G401 (cell line): Measurements from ENCODE around the gene FBXO31. TPM values are rescaled to one million over a fixed set of nuclear protein-coding genes. Genes with fewer than 3 reads are reported as not detected.

Source experiments
- DNase-seq: peaks from one replicate; pipeline ENCODE4 v3.0.0-alpha.2; 2015; ENCODE audit warnings: low spot score
- in situ Hi-C: cut with HindIII; loops from 2 replicates; pipeline ENCODE4 v1.10.0; 2016; ENCODE audit warnings: low sequenced_read_pairs, mixed read lengths
- total RNA-seq: library from RNA; depleted of rRNA; stranded (reverse); fragments of >200 nt; shearing (Covaris generic); gene quantifications from 2 replicates; pipeline ENCODE4 v1.2.3, GENCODE V29; 2014

The FBXO31 gene
- total RNA-seq, 1 experiment from 2014 or later = 11.9 TPM

DNA sequence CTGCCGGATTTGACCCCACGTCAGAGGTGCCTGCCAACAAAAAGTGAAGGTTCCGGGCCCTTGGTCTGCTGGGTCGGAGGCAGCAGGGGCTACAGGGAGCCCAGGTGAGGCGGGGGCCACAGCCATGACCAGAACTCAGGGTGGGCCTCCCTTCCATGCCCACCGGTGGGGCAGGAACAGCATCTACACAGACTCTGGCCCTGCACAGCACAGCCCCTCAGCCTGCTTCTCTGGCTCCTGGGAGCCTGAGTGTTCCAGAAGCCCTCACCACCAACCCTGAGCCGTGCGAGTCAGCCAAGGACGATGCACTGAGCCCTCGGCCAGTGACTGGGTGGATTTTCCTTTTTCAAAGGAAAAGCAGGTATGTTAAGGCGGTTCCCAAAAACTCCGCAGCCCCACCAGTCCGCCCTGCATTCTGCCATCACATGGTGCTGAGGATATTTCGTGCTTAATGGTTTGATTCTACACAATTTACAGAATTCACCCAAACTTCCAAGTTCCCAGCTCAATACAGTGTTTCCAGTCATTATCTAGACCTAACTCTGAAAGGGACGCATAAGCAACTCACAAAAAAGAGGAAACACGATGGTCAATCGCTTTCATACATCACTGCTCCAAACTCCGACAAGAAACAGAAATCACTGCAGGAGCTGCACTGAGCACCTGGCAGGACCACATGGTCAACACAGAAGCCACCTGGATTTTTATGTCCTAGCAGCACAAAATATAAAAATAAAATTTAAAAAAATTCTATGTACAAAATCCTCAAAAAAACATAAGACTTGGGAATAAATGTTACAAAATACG is 46.9 kb downstream of the FBXO31 start:
- in situ Hi-C loops = no loop called here
- DNase-seq = peak; percentile 89

GRCh38 chr16:87335625-87336433 is 47.7 kb downstream of the FBXO31 start:
- in situ Hi-C loops = no loop called here
- peak; percentile 85 for DNase-seq

- DNase-seq = peak; percentile 6
- in situ Hi-C loops = no loop called here
Measured at GRCh38 chr16:87334651-87335624, 48.6 kb downstream of the FBXO31 start.

DNA sequence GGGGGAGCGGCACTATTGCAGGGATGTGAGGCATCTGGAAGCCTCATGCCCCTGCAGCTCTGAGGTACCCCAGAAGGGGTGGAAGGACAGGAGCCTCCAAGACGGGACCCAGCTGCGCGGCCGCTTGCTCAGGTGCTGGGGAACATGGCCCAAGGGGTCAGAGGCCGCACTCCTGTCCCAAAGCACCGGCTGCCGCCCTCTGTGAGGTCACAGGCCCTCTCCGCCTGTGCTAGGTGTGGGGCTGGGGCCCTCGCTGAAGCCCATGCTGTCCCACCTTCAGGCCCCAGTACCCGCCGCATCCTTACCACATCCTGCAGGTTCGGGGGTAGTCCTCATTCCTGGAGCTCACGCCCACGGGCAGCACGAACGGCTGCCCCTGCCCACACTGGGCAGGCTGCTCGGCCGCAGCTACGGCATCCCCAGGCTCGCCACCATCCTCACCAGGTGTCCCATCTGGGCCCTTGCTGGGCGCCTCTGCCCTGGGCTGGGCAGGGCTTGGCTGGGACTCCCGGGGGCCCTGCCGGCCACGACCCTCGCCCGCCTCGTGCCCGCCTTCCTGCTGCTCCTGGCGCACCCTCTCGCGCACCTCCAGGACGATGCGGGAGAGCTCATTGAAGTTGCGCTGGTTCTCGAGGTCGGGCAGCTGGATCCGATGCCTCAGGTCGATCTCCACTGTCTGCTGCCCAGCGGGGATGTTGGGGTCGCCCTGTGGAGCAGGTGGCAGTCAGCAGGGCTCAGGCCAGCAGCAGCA is 49.8 kb downstream of the FBXO31 start:
- in situ Hi-C loops = no loop called here

GRCh38 chr16:87333101-87333500 is 50.5 kb downstream of the FBXO31 start:
- in situ Hi-C loops = no loop called here
- DNase-seq = peak; percentile 43

More for the DNA sequence above, 49.8 kb downstream of the FBXO31 start:
- DNase-seq = no peak

DNA sequence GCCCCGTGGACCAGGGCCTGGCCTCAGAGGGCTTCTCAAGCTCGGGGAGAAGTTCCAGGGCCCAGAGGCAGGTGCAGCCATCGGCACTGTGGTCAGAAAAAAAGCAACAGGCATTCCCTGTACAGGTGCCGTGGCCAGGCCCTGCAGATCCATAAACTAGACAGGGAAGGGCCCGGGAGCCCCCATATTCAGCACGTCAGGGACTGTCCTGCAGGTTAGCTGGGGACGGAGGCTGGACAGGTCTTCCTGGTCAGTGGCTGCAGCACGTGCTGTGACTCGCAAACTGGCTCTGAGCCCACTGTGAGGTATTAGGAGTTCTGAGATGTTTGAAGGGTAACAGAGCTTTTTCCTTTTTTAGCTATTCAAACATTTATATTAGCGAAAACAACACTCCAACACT is 51.4 kb downstream of the FBXO31 start:
- in situ Hi-C loops = no loop called here
- DNase-seq = peak; percentile 56

DNA sequence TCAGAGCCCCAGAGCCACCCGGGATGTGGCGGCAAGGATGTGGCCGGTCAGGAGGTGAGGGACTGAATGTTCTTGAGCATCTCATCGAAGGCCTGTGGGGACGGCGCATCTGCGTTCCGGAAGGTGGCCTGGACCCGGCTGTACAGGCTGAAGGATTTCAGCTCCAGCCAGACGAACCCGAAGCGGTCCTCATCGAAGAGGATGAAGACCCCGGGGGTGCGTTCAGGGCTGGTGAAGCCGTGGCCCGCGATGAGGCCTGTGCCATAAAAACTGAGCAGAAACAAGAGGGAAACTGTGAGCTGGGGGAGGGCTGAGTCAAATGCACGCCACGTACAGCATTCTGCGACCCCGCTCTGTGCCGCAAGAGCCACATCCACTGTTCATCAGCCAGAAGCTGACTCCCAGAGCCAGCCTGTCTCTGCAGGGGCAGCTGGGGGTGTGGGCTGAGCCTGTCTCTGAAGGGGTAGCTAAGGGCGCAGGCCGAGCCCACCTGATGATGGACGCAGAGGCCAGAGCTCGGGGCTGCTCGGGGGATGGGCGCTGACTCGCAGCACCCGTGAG is 52.3 kb downstream of the FBXO31 start:
- in situ Hi-C loops = no loop called here

GRCh38 chr16:87330646-87331045 is 52.9 kb downstream of the FBXO31 start:
- peak; percentile 7 for DNase-seq
- in situ Hi-C loops = no loop called here

More for the DNA sequence above, 52.3 kb downstream of the FBXO31 start:
- peak; percentile 20 for DNase-seq

DNA sequence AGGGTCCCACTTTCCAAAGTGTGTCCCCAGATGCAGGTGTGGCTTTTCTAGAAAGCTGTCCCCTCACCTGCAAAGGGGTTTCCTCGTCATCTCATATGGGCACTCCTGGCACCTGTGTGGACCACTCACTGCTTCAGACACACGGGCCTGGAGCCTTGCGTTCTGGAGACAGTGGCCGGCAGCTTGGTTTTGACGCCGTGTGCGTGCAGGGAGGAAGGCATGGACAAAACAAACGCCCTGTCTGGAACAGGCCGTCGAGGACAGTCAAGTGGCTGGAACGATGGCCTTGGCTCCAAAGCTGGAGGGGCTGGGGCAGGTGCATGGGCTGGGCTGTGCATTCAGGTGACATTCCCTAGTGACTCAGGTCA is 53.3 kb downstream of the FBXO31 start:
- in situ Hi-C loops = no loop called here
- peak; percentile 5 for DNase-seq

DNA sequence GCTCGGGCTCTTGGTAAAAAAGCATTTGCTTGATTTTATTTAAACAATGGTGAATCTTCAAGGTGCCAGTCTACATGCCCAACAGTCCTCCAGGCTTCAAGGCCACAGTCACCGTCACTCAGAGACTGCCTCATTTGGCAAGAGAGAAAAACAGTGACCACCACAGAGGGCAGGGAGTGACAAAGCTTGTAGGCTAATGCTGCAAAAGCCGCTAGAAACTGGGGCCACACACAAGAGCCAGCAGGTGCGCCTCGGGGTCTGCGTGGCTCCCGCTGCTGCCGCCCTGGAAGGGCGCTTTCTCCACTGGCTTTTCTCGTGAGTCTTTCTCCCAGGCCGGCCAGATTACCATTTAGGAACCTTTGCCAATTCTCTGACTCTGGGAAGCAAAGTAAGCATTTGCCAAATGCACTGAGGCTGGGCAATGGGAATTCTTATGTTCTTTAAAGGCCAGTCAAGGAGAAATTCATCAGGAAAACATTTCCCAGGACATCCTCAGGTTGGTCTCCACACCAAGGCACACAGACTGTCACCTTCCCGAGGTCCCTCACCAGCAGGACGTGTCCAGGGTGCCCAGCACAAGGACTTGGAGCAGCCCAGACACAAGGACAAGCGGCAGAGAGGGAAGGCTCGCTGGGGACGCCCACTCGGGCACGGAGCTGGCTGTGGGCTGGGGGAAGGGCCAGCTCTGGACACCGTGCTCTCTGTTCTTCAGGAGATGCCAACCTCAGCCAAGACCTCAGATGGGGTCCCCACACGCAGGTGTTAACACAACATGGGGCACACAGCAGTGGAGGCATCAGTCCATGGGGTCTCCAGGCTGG is 53.9 kb downstream of the FBXO31 start:
- in situ Hi-C loops = no loop called here
- DNase-seq = peak; percentile 64

DNA sequence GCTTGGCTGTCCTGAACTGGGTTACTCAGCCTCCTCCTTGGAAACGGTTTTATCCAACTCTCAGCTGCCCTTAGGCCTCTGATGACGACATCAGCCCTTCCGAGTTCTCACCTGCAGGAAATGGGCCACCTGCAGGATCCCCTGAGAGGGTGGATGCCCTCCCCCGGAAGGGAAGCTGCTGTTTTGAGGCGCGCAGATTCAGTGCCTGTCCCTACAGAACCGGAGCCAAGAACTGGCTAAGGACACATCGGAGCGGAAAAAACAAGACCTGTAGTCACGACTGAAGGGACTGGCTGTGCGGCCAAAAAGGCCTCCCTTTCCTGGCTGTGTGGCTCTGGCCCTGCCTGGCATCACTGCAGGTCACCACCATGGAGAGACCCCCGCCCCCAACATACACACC is 54.7 kb downstream of the FBXO31 start:
- in situ Hi-C loops = no loop called here
- DNase-seq = peak; percentile 89

DNA sequence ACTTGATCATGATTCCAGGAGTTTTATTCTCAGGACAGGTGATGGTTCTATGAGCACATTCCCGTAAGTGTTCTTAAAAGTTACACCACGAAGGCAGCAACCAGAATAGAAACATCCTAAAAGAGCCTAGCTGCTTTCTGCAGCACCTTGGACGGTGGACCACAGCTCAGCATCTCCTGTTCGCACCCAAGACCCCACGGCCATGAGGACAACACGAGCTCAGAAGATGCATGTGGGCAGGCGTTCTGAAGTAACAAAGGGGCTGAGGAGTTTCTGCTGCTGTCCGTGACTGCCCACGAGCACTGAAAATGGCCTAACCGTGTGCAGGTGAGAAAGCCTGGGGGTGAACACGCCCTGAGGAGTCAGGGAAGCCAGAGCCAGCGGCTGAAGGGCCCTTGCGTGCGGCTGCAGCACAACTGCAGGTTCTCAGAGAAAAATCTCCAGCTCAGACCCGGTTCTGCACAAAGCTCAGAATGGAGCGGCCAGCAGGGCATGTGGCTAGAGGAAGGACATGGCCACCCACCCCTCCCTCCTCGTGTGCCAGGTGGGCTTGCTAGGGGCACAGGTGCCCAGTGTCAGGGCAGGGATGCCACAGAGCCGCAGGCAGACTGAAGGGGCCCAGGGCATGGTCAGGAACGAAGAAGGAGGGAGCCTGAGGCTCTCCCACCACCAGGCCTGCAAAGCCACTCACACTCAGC is 55.6 kb downstream of the FBXO31 start:
- no peak for DNase-seq

GRCh38 chr16:87326151-87326571 is 57.4 kb downstream of the FBXO31 start:
- in situ Hi-C loops = no loop called here
- DNase-seq = peak; percentile 47

More for the DNA sequence above, 55.6 kb downstream of the FBXO31 start:
- in situ Hi-C loops = no loop called here

DNA sequence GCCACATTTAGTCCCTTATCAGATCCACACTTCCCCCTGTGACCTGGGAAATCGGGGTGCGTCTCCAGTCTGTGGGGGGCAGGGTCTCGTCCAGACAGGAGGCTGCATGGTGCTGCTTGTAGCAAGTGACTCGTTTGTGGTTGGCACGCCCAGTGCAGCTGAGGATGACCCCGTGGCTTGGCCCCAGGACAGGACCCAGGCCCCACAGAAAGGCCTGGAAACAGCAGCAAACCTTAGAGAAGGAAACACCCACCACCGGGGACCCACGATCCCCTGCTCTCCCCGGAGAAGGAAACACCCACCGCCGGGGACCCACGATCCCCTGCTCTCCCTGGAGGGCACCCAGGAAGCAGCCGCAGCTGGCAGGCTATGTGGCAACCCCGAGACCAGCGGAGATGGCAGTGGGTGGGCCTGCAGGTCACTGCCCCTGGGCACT is 58.1 kb downstream of the FBXO31 start:
- in situ Hi-C loops = no loop called here
- no peak for DNase-seq

GRCh38 chr16:87324411-87325275 is 58.9 kb downstream of the FBXO31 start:
- peak; percentile 83 for DNase-seq
- in situ Hi-C loops = no loop called here
